ENCODE measurements around the gene SPTBN4.

SPTBN4 gene

GRCh38 chr19:40567750-40568494, 101.1 kb downstream of the SPTBN4 start:
- no peak for DNase-seq

- peak; percentile 95 for DNase-seq
Measured at GRCh38 chr19:40570313-40571004, 103.7 kb downstream of the SPTBN4 start.

DNA sequence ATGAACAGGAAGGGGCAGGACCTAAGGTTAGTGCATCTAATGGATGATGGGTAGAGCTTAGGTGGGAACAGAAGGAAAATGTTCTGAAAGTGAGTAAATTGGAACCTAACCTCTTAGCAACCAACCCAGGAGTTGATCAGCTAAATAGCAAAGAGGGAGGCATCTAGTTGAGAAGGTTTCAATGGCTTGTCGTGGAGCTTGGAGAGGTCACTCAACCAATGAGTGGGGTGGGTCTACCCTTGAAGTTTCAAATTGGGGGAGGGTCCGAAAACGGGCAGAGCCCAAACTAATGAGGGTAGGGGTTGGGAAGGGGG, 104.2 kb downstream of the SPTBN4 start:
- DNase-seq = no peak

DNA sequence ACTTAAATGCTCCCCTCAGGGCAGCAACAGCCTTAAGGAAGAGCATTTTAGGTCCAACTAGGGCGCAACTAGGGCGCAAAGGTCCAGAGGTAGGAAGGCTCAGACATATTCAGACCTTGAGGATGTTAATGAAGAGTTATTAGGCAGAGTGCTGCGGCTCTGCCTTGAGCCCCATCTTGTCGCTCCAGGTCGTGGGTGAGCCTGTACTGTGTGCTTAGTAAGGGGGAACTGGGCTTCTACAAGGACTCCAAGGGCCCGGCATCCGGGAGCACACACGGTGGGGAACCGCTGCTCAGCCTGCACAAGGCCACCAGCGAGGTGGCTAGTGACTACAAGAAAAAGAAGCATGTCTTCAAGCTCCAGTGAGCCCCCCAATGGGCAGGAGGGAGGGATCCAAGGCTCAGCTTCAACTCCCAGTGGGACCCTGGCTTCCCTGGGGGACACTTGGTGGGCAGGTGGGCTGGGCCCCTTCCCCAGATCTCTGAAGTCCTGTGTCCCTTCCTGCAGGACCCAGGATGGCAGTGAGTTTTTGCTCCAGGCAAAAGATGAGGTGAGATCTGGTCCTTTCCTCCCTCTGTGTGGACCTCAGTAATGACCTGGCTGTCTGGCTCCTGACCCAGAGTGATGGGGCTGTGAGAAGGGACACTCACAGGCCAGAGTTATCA, 105.2 kb downstream of the SPTBN4 start:
- no peak for DNase-seq

DNA sequence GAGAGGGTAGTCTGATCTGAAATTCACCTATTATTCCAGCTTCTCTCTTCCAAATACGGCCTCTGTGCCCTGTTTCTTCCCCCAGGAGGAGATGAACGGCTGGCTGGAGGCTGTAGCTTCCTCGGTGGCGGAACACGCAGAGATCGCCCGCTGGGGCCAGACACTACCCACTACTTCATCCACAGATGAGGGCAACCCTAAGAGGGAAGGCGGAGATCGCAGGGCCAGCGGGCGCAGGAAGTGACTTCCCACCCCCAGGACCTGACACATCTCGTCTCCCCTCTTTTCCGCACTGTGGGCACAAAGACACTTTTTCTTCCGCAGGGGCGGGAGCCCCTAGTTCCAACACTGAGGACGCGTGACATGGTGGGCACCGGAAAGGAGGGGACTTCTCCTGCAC, 108.5 kb downstream of the SPTBN4 start:
- no peak for DNase-seq

DNA sequence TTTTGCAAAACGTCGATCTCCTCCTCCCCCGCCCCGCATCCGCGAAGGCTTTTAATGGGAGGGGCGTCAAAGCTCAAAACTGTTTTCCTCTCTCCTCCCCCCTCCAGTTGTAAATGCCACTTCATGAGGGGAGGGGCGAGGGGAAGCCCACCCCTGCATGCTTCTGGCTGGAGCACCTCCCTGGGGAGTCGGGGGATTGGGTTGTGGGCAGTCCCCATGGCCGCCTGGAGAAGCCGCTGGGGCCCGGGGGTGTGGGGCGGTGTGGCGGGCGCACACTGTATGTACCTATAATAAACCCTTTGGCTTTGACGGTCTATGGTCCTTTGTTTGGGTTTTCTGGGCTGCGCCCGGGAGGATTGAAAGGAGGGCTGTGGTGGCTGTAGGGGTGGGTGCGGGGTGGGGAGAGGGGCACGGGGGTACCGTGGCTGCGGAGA, 109.4 kb downstream of the SPTBN4 start:
- no peak for DNase-seq

DNA sequence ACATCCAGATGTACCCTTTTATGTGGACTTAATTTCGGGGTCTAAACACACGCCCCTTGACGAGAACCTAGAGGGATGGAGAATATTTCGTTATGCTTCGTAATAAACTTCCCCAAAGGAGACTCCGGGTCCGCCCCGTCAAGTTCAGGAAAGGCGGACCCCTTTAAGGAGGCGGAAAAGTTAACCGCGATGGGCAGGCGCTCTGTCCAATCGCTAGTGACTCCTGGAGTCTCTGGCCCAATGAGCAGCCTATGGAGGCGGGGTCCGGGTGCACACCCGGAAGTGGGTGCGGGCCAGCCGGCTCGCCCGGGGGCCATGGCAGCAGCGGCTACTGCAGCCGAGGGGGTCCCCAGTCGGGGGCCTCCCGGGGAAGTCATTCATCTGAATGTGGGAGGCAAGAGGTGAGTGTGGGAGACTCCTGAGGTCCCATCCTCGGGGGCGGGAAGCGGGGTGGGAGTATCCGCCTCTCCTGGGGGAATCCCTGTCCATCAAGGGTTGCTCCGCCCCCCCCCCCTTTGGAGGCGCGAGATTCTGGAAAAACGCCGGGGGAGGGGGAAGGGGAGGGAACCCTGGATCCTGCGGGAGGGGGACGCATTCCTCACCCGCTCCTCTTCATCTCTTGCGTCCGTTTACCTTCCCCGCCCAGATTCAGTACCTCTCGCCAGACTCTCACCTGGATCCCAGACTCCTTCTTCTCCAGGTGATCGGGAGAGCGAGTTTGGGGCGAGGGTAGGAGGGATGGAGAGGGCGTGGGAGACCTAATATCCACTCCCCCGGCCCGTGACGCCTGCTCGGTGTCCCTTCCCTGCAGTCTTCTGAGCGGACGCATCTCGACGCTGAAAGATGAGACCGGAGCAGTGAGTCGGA, 110.0 kb downstream of the SPTBN4 start, which contains the start of gene SHKBP1:
Gene SHKBP1 (plus strand): TSS at position 289 of the 867 bp plus-strand sequence. CDS start 27 bp downstream, at position 316.
- DNase-seq = peak; percentile 74

DNA sequence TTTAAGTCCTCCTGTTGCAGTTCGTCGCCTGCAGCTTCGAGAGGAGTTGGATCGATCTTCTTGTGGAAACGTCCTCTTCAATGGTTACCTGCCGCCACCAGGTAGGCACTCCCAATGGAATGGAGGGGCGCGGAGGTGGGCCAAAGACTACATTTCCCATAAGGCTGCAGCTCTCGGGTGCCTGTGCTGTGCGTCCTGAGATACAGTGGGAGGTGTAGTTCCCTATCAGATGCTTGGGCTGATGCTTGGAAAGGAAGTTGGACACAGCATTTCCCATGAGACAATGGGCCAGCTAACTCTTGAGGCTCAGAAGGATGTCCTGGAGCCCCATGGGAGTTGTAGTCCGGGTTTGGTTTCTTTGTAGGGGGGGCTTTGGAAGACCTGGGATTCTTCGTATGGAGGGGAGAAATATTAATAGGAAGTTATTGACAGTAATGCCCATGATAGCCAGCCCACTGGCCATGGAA, 111.7 kb downstream of the SPTBN4 start:
- no peak for DNase-seq

- no peak for DNase-seq
Measured at GRCh38 chr19:40580619-40581018, 113.8 kb downstream of the SPTBN4 start.

DNA sequence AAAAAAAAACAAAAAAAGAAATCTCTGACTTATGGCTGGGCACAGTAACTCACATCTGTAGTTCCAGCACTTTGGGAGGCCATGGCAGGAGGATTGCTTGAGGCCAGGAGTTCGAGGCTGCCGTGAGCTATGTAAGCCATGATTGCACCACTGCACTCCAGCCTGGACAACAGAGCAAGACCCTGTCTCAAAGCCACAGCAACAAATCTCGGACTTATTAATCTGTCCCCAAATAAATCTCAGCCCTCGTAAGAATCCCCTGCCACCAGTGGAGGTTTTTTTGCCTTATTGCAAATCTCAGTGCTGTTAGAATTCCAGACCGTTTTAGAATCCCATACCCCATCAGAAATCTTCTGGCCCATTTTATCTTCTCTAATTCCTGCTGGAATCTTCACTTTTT, 114.7 kb downstream of the SPTBN4 start:
- DNase-seq = no peak

GRCh38 chr19:40582467-40582866, 115.7 kb downstream of the SPTBN4 start:
- no peak for DNase-seq

- no peak for DNase-seq
Measured at GRCh38 chr19:40583283-40583682, 116.5 kb downstream of the SPTBN4 start.

GRCh38 chr19:40584007-40584406, 117.2 kb downstream of the SPTBN4 start:
- no peak for DNase-seq

GRCh38 chr19:40585241-40585981, 118.6 kb downstream of the SPTBN4 start:
- no peak for DNase-seq

- no peak for DNase-seq
Measured at GRCh38 chr19:40585982-40586422, 119.2 kb downstream of the SPTBN4 start.

DNA sequence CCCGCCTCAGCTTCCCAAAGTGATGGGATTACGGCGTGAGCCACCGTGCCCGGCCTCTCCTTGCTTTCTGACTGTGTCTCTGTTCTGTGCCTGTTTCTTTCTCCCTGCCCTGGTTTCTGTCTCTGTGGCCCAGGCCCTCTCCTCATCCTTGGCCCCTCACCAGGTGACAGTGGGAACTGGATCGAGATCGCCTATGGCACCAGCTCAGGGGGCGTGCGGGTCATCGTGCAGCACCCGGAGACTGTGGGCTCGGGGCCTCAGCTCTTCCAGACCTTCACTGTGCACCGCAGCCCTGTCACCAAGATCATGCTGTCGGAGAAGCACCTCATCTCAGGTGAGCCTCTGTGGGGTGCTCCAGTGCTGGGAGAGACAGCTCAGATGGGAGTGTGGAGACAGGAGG, 119.8 kb downstream of the SPTBN4 start:
- DNase-seq = no peak

GRCh38 chr19:40588110-40588854, 121.5 kb downstream of the SPTBN4 start:
- DNase-seq = no peak

DNA sequence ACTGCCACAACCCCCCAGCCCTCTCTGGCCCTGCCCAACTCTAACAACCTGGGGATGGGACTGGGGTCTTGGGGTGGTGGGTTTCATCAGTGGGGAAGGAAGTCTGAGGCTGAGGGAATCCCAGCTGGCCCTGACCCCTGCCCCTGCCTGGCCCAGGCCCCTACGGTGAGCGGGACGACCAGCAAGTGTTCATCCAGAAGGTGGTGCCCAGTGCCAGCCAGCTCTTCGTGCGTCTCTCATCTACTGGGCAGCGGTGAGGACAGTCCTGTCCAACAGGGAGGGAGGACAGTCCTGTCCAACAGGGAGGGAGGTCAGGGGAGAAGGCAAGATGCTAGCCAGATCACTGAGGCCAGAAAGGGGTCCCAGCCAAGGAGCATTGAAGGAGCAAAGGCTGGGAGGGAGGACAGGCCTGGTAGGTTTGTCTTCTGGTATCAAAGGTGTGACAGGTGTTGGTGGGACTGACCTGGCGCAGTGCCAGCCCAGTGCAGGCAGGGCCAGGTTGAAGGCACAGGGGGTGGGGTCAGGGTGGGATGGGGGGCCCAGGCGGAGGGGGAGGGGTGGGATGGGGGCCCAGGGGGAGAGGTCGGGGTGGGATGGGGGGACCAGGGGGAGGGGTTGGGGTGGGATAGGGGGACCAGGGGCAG, 122.2 kb downstream of the SPTBN4 start:
- no peak for DNase-seq

DNA sequence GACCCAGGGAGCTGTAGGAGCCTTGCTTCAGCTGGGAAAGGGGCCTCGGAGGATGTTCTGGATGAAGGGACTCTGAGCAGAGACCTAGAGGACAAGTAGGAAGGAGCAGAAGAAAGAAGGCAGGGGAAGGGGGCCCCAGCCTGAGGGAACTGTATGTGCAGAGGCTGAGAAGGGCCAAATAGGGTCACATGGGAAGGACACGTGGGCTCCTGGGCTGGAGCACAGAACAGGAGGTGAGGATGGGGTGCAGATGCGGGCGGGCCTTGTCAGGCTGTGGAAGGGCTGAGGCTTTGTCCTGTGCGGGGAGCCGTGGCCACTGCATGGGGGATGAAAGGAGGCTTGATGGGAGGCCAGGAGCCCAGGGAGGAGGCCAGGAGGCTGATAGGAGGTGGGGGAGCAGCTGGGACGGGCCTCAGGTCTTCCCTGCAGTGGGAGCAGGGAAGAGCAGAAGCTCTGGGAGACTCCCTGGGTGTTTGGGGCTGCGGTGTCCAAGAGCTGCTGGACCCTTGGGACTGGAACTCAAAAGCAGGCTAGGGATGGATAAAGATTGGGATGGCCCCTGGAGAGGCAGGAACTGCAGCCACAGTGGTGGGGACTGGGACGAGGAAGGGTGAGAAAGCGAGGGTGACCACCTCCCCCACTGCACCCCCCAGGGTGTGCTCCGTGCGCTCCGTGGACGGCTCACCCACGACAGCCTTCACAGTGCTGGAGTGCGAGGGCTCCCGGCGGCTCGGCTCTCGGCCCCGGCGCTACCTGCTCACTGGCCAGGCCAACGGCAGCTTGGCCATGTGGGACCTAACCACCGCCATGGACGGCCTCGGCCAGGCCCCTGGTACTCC, 123.0 kb downstream of the SPTBN4 start:
- no peak for DNase-seq
